ENCODE measurements around the gene DLG1. TPM values are rescaled to one million over a fixed set of nuclear protein-coding genes. Genes with fewer than 3 reads are reported as not detected.
A peak's percentile ranks its signal among the peaks of the same experiment; 100 is the strongest.

Gene DLG1
- total RNA-seq, 1 donor from 2014 or later: 99.6 TPM

DNA sequence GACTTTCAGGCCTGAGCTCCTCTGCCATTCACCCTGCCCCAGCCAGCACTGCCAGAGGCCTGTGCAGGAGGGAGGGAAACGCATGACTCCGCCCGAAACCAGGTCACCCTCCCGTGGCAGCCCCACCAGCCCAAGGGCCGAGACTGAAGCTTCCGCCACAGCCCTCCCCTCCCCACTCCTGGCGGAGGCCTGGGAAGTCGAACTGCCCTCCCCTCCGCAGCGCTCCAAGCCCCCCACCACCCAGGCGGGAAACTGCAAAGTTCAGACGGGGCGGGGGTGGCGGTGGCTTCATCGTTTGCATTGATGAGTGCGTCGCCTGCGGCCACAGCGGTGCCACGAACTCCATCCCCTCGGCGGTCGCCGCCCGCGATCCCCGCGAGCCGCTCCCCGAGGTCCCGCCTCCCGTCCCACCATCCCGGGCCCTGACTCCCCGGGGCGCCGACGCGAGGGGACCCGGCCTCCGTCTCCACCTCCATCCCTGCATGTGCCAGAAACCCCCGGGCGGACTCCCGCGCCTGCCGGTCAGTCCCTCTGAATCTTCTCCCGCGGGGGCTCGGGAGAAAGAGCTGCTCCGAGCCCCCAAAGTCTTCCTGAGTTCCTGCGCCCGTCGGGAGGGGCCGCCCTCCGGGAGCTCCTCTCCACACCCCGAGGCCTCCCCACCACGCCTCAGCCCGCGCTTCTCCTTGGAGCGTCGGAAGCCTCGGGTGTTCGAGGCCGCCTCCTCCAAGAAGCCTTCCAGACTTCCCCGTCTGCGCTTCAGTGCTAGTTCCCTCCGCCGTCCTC is 269.5 kb downstream of the DLG1 start:
- H3K36me3 Mint-ChIP-seq (ENCODE audit: insufficient read depth): peaks cover 3% of the 10 kb centered on the region
- H3K4me1 Mint-ChIP-seq (ENCODE audit: low read depth): peaks cover 2% of the 10 kb centered on the region
- DNase-seq (ENCODE audit: low spot score, unreplicated experiment): no peak
- no peaks in the 10 kb centered on the region for H3K9me3 Mint-ChIP-seq (ENCODE audit: low read depth)
- H3K27me3 Mint-ChIP-seq: peaks cover 60% of the 10 kb centered on the region
- H3K27ac Mint-ChIP-seq: no peak overlapping the region
- TF ChIP-seq, protein P1, sequence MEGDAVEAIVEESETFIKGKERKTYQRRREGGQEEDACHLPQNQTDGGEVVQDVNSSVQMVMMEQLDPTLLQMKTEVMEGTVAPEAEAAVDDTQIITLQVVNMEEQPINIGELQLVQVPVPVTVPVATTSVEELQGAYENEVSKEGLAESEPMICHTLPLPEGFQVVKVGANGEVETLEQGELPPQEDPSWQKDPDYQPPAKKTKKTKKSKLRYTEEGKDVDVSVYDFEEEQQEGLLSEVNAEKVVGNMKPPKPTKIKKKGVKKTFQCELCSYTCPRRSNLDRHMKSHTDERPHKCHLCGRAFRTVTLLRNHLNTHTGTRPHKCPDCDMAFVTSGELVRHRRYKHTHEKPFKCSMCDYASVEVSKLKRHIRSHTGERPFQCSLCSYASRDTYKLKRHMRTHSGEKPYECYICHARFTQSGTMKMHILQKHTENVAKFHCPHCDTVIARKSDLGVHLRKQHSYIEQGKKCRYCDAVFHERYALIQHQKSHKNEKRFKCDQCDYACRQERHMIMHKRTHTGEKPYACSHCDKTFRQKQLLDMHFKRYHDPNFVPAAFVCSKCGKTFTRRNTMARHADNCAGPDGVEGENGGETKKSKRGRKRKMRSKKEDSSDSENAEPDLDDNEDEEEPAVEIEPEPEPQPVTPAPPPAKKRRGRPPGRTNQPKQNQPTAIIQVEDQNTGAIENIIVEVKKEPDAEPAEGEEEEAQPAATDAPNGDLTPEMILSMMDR (IDR thresholded peaks at IDR 0.05; ENCODE audit: unreplicated experiment): no peak
- peak overlapping the region; percentile 62 for H3K4me3 Mint-ChIP-seq (ENCODE audit: low read depth)

DNA sequence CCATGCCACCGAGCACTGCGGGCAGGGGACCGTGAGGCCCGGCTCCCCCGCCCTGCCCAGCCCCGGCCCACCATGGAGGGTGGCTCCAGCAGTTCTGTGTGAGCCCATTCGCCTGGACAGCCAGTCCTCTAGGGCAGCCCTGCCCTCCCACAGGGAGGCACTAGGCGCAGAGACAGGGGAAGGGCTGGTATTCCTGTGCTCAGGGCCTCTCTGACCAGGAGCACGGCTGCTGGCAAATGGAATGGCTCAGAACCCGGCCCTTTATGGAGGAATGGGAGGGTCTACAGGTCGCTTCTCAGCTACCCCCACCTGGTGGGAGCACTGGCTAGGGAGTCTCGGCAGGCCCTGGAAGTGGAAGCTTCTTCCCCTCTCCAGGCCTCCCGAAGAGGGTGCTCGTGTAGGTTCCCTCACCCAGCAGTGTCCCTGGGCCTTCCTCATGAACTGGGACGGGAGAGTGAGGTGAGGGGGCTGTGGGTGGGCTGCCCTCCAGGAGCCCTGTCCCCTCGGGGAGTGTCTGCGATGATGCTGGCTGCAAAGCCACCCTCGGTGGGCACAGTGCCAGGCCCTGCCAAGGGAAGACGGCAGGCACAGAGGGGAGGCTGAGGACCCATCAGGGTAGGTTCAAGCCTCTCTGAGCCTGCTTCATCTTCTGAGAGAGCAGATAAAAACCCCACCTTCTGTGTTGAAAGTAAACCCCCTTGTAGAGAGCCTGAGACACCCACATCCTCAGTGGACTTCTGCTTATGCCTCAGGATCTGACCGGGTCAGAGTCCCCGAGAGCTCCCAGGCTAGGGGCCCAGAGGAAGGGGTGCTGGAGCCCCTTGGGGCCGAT is 270.3 kb downstream of the DLG1 start:
- TF ChIP-seq, protein P1 (IDR thresholded peaks at IDR 0.05; ENCODE audit: unreplicated experiment): no peak
- no peak overlapping the region for H3K27ac Mint-ChIP-seq
- H3K9me3 Mint-ChIP-seq (ENCODE audit: low read depth): no peaks in the 10 kb centered on the region
- H3K4me3 Mint-ChIP-seq (ENCODE audit: low read depth): peak overlapping the region; percentile 41
- no peak for DNase-seq (ENCODE audit: low spot score, unreplicated experiment)
- H3K4me1 Mint-ChIP-seq (ENCODE audit: low read depth): peaks cover 2% of the 10 kb centered on the region
- H3K27me3 Mint-ChIP-seq: peaks cover 65% of the 10 kb centered on the region
- peaks cover 3% of the 10 kb centered on the region for H3K36me3 Mint-ChIP-seq (ENCODE audit: insufficient read depth)

DNA sequence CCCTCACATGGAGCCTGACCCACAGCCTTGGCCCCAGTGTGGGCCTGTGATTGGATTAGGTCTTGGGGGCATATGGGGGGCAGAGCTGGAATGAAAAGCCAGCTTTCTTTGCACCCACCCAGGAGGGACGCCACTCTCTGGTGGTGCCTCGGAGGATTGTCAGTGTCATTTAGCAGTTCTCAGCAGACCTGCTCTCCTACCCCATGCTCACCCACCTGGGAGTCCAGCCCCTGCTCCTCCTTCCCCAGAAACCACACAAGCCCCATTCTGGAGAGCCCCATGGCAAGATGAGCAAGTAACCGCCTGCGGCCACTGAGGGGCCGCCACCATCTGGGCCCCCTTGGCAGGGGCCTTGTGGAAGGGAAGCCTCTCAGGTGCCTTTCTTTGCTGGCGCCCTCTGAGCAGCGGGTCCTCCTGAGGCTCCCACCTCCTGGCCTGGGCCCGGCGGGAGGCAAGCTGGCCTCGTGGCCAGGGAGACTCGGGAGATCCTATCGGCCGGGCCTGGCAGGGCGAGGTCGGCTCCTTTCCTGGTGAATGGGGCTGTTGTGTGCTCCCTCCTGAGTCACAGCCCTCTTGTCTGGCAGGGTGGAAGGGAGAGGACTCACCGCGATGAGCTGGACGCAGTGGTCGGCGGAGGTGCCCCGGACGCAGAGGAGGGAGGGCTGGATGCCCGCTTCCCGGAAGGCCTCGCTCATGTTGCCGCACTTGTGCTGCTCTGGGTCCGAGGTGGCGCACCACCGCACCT is 271.1 kb downstream of the DLG1 start:
- Mint-ChIP-seq H3K4me3 (ENCODE audit: low read depth) (no peak overlapping the region), H3K4me1 (ENCODE audit: low read depth) (peaks cover 2% of the 10 kb centered on the region), H3K27me3 (peaks cover 73% of the 10 kb centered on the region), H3K9me3 (ENCODE audit: low read depth) (no peaks in the 10 kb centered on the region), H3K27ac (no peak overlapping the region), H3K36me3 (ENCODE audit: insufficient read depth) (peaks cover 3% of the 10 kb centered on the region)
- DNase-seq (ENCODE audit: low spot score, unreplicated experiment): no peak
- TF ChIP-seq, protein P1 (IDR thresholded peaks at IDR 0.05; ENCODE audit: unreplicated experiment): no peak

DNA sequence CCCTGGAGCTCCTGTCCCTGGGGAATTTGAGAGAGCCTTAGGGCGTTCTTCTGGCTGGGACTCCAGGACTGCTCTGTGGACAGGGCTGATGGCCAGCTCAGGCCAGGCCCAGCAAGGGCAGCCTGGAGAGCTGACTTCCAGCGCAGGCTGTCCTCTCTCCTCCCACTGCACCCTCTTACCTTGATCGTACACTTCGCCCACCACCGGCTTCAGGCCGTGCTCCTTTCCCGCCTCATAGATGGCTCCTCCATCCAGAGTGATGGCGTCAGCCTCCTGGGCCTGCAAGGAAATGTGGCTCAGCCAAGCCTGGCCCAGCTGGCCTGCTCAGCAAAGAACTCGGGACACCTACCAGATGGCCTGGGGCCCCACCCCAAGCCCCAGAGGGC is 271.9 kb downstream of the DLG1 start:
- TF ChIP-seq, protein P1 (IDR thresholded peaks at IDR 0.05; ENCODE audit: unreplicated experiment): no peak
- DNase-seq (ENCODE audit: low spot score, unreplicated experiment): no peak
- peak overlapping the region; percentile 16 for H3K27ac Mint-ChIP-seq
- H3K36me3 Mint-ChIP-seq (ENCODE audit: insufficient read depth): peaks cover 3% of the 10 kb centered on the region
- H3K4me3 Mint-ChIP-seq (ENCODE audit: low read depth): no peak overlapping the region
- peaks cover 4% of the 10 kb centered on the region for H3K4me1 Mint-ChIP-seq (ENCODE audit: low read depth)
- H3K9me3 Mint-ChIP-seq (ENCODE audit: low read depth): no peaks in the 10 kb centered on the region
- peaks cover 73% of the 10 kb centered on the region for H3K27me3 Mint-ChIP-seq
